GM12865 (cell line): ENCODE results near the gene PRDM16.

ENCODE experiments used
- DNase-seq: peaks from one replicate; pipeline ENCODE4 v3.0.0; 2010; ENCODE audit warnings: low read depth
- H3K4me3 ChIP-seq: 2 replicates; pipeline ENCODE4 v1.5.1; 2011; ENCODE audit warnings: mild to moderate bottlenecking, low read depth, low read length, control low read depth
- TF ChIP-seq, protein P1 (sequence below): IDR thresholded peaks from 2 replicates; pipeline ENCODE4 v1.5.1; 2011; ENCODE audit warnings: low read length, control low read depth, low read depth, inconsistent platforms; ENCODE audit not compliant: insufficient read depth; ENCODE audit errors: missing control alignments

Gene PRDM16

GRCh38 chr1:3168678-3169077 lies 99.7 kb downstream of the PRDM16 start:
- TF ChIP-seq, protein P1, sequence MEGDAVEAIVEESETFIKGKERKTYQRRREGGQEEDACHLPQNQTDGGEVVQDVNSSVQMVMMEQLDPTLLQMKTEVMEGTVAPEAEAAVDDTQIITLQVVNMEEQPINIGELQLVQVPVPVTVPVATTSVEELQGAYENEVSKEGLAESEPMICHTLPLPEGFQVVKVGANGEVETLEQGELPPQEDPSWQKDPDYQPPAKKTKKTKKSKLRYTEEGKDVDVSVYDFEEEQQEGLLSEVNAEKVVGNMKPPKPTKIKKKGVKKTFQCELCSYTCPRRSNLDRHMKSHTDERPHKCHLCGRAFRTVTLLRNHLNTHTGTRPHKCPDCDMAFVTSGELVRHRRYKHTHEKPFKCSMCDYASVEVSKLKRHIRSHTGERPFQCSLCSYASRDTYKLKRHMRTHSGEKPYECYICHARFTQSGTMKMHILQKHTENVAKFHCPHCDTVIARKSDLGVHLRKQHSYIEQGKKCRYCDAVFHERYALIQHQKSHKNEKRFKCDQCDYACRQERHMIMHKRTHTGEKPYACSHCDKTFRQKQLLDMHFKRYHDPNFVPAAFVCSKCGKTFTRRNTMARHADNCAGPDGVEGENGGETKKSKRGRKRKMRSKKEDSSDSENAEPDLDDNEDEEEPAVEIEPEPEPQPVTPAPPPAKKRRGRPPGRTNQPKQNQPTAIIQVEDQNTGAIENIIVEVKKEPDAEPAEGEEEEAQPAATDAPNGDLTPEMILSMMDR: no peak
- DNase-seq: no peak
- H3K4me3 ChIP-seq: no peak overlapping the region

- TF ChIP-seq, protein P1: no peak
- H3K4me3 ChIP-seq: no peak overlapping the region
- no peak for DNase-seq
Measured at GRCh38 chr1:3169665-3170356, 100.8 kb downstream of the PRDM16 start.

DNA sequence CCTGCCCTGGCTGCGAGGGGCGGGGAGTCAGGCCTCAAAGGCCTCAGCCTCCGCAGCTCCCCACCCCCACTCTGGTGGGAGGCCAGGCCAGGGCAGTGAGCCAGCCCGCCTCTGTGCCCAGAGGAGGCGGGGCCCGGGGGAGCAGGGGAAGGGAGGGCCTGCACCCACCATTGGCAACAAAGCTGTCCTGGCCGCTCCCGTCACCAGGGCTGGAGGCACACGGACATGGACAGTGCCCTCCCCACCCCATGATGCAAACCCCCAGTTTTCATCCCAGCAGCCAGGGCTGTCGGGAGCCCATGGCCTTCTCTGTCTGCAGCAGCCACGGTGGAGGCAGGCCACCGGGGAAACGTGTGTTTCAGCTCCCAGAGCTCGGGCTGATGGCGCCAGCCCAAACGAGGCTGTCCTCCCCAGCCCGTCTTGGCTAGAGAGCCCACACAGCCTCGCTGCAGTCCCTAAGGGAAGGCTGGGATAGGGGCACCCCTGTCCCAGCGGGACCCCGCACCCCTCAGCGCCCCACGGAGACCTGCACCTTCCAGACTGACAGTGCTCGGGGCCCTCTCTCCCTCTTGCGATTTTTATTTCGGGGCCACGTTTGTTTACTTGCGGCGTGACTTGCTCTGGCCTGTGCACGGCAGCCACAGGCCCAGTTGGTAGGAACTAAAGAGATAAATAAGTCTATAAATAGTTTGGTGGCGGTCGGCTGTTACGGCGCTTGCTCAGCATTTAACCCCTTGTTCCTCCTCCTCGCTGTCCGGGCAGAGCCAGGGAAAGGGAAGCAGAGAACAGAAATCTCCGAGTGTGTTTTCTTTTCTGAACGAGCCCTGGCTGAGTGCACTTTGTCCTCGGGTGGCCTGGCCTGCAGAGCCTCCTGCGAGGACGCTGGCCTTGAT lies 101.8 kb downstream of the PRDM16 start:
- no peak overlapping the region for H3K4me3 ChIP-seq
- DNase-seq: no peak
- TF ChIP-seq, protein P1: no peak

GRCh38 chr1:3171761-3172160 lies 102.8 kb downstream of the PRDM16 start:
- DNase-seq: no peak
- TF ChIP-seq, protein P1: no peak
- H3K4me3 ChIP-seq: no peak overlapping the region

- DNase-seq: no peak
- no peak overlapping the region for H3K4me3 ChIP-seq
- TF ChIP-seq, protein P1: no peak
Measured at GRCh38 chr1:3172431-3173380, 103.7 kb downstream of the PRDM16 start.

- no peak for DNase-seq
- H3K4me3 ChIP-seq: no peak overlapping the region
- TF ChIP-seq, protein P1: no peak
Measured at GRCh38 chr1:3173381-3173980, 104.5 kb downstream of the PRDM16 start.
